ENCODE data around the gene ACTL6B.
A peak's percentile ranks its signal among the peaks of the same experiment; 100 is the strongest.

- TF ChIP-seq POLR2A (IDR thresholded peaks at IDR 0.05; ENCODE audit: low read depth, low read length): no peak; the same call in 1 of the 2 replicates
- no peak; the same call in 1 of the 2 replicates for TF ChIP-seq POLR2AphosphoS5 (IDR thresholded peaks at IDR 0.05; ENCODE audit: low read depth, low read length)
- no peak for TF ChIP-seq SPI1 (IDR thresholded peaks at IDR 0.05; ENCODE audit: low read depth, low read length)
- TF ChIP-seq TAF1 (IDR thresholded peaks at IDR 0.05; ENCODE audit: low read depth, low read length): no peak
- TF ChIP-seq PAX5 (IDR thresholded peaks at IDR 0.05; ENCODE audit: insufficient read depth, low read length, severe bottlenecking): no peak
- TF ChIP-seq POU2F2 (IDR thresholded peaks at IDR 0.05; ENCODE audit: low read depth, low read length): peak; percentile 43; the same call in 1 of the 2 replicates
These were observed 49.1 kb upstream of the ACTL6B start for GRCh38 chr7:100705320-100705752.

All from GM12891 (cell line).